ENCODE results near the gene EBNA1BP2. TPM values are rescaled to one million over a fixed set of nuclear protein-coding genes. Genes with fewer than 3 reads are reported as not detected.
A peak's percentile ranks its signal among the peaks of the same experiment; 100 is the strongest.

Gene EBNA1BP2
- total and polyA plus RNA-seq, 2 of the 13 experiments (the other 11 are each of a cell fraction or from before 2014, with no cell fraction given): 27.1 to 102 TPM

DNA sequence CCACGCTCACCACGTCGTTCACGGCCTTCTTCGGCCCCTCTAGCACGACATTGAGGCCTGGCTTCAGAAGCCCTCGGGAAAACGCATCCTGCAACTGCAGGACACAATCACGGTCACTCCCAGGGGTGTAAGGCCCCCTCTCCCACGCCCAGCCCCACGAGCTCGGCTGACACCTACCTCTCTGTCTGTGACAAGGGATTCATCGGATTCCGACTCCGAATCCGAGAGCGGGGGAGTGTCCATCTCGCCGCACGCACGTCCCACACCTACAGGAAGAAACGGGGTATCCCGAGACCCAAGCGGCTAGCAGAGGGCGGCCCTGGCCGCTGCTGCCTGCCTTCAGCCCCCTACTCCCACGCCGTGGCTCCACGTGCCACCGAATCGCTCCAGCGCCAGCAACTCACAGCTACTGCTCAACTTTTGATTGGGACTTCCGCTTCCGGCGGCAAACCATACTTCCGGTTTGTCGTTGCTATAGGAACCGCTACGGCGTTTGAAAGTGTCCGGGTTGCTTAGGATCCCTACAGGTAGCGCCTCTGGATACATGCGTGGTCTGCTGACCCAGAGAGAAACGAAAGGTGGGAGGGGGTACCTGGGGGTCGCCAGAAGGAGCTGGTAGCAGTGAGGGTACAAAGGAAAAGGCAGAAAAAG, at the start of gene EBNA1BP2, which contains the start of gene CFAP57 (continued):
- TF ChIP-seq PAF1 (CRISPR knock-in tag; IDR thresholded peaks at IDR 0.05) (no peak), DPF2 (CRISPR knock-in tag; IDR thresholded peaks at IDR 0.05; ENCODE audit: borderline replicate concordance, low read depth) (no peak), ZNF615 (CRISPR knock-in tag; IDR thresholded peaks at IDR 0.05; ENCODE audit: borderline replicate concordance) (no peak), CCAR2 (optimal IDR thresholded peaks at IDR 0.05; ENCODE audit: low read depth, low read length) (no peak), ZNF543 (CRISPR knock-in tag; IDR thresholded peaks at IDR 0.05) (no peak), PPARG (CRISPR knock-in tag; conservative IDR thresholded peaks at IDR 0.05) (no peak), HES4 (CRISPR knock-in tag; IDR thresholded peaks at IDR 0.05; ENCODE audit: borderline replicate concordance) (no peak), RARG (CRISPR knock-in tag; IDR thresholded peaks at IDR 0.05; ENCODE audit: low read depth) (no peak), ZZZ3 (CRISPR knock-in tag; IDR thresholded peaks at IDR 0.05; ENCODE audit: borderline replicate concordance) (no peak), ZNF577 (CRISPR knock-in tag; IDR thresholded peaks at IDR 0.05; ENCODE audit: borderline replicate concordance, low read depth) (no peak), CC2D1A (CRISPR knock-in tag; IDR thresholded peaks at IDR 0.05) (no peak), ZNF337 (CRISPR knock-in tag; IDR thresholded peaks at IDR 0.05; ENCODE audit: borderline replicate concordance, low read depth) (no peak), SSRP1 (CRISPR knock-in tag; IDR thresholded peaks at IDR 0.05) (no peak), SATB2 (CRISPR knock-in tag; IDR thresholded peaks at IDR 0.05) (no peak), ZNF12 (CRISPR knock-in tag; IDR thresholded peaks at IDR 0.05) (peak; percentile 42; the same call in 1 of the 2 replicates), AGO2 (optimal IDR thresholded peaks at IDR 0.05; ENCODE audit: low read depth, low read length) (no peak), ZFP41 (CRISPR knock-in tag; IDR thresholded peaks at IDR 0.05; ENCODE audit: borderline replicate concordance) (no peak), ZNF780A (CRISPR knock-in tag; IDR thresholded peaks at IDR 0.05) (no peak)
- TF ChIP-seq, protein P1, sequence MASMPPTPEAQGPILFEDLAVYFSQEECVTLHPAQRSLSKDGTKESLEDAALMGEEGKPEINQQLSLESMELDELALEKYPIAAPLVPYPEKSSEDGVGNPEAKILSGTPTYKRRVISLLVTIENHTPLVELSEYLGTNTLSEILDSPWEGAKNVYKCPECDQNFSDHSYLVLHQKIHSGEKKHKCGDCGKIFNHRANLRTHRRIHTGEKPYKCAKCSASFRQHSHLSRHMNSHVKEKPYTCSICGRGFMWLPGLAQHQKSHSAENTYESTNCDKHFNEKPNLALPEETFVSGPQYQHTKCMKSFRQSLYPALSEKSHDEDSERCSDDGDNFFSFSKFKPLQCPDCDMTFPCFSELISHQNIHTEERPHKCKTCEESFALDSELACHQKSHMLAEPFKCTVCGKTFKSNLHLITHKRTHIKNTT (CRISPR knock-in tag; IDR thresholded peaks at IDR 0.05): no peak
- TF ChIP-seq, protein P2, sequence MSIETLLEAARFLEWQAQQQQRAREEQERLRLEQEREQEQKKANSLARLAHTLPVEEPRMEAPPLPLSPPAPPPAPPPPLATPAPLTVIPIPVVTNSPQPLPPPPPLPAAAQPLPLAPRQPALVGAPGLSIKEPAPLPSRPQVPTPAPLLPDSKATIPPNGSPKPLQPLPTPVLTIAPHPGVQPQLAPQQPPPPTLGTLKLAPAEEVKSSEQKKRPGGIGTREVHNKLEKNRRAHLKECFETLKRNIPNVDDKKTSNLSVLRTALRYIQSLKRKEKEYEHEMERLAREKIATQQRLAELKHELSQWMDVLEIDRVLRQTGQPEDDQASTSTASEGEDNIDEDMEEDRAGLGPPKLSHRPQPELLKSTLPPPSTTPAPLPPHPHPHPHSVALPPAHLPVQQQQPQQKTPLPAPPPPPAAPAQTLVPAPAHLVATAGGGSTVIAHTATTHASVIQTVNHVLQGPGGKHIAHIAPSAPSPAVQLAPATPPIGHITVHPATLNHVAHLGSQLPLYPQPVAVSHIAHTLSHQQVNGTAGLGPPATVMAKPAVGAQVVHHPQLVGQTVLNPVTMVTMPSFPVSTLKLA (IDR thresholded peaks at IDR 0.05): peak; percentile 81
- TF ChIP-seq, protein P3, sequence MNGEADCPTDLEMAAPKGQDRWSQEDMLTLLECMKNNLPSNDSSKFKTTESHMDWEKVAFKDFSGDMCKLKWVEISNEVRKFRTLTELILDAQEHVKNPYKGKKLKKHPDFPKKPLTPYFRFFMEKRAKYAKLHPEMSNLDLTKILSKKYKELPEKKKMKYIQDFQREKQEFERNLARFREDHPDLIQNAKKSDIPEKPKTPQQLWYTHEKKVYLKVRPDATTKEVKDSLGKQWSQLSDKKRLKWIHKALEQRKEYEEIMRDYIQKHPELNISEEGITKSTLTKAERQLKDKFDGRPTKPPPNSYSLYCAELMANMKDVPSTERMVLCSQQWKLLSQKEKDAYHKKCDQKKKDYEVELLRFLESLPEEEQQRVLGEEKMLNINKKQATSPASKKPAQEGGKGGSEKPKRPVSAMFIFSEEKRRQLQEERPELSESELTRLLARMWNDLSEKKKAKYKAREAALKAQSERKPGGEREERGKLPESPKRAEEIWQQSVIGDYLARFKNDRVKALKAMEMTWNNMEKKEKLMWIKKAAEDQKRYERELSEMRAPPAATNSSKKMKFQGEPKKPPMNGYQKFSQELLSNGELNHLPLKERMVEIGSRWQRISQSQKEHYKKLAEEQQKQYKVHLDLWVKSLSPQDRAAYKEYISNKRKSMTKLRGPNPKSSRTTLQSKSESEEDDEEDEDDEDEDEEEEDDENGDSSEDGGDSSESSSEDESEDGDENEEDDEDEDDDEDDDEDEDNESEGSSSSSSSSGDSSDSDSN (CRISPR knock-in tag; IDR thresholded peaks at IDR 0.05): peak; percentile 50
- TF ChIP-seq, protein P4, sequence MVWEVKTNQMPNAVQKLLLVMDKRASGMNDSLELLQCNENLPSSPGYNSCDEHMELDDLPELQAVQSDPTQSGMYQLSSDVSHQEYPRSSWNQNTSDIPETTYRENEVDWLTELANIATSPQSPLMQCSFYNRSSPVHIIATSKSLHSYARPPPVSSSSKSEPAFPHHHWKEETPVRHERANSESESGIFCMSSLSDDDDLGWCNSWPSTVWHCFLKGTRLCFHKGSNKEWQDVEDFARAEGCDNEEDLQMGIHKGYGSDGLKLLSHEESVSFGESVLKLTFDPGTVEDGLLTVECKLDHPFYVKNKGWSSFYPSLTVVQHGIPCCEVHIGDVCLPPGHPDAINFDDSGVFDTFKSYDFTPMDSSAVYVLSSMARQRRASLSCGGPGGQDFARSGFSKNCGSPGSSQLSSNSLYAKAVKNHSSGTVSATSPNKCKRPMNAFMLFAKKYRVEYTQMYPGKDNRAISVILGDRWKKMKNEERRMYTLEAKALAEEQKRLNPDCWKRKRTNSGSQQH (CRISPR knock-in tag; IDR thresholded peaks at IDR 0.05; ENCODE audit: low read depth): no peak
- TF ChIP-seq, protein P5, sequence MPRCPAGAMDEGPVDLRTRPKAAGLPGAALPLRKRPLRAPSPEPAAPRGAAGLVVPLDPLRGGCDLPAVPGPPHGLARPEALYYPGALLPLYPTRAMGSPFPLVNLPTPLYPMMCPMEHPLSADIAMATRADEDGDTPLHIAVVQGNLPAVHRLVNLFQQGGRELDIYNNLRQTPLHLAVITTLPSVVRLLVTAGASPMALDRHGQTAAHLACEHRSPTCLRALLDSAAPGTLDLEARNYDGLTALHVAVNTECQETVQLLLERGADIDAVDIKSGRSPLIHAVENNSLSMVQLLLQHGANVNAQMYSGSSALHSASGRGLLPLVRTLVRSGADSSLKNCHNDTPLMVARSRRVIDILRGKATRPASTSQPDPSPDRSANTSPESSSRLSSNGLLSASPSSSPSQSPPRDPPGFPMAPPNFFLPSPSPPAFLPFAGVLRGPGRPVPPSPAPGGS (CRISPR knock-in tag; IDR thresholded peaks at IDR 0.05): no peak
